HepG2 (cell line): ENCODE data around the gene PDK1. TPM values are rescaled to one million over a fixed set of nuclear protein-coding genes. Genes with fewer than 3 reads are reported as not detected.

ENCODE experiments used
- ARNTL ChIP-seq: sonication (generic); formaldehyde crosslinking; IDR thresholded peaks from 2 replicates; pipeline ENCODE4 v1.4.0; 2020; ENCODE audit warnings: mild to moderate bottlenecking, missing genetic modification reagents
- DNMT1 ChIP-seq: sonication (generic); formaldehyde crosslinking; IDR thresholded peaks from 2 replicates; pipeline ENCODE4 v1.5.1; 2020; ENCODE audit warnings: mild to moderate bottlenecking, missing genetic modification reagents
- ERF ChIP-seq: IDR thresholded peaks from 2 replicates; pipeline ENCODE4 v1.6.1; 2018; ENCODE audit warnings: missing biosample characterization, missing genetic modification reagents
- FOXA1 ChIP-seq, 2 experiments: fragments of 450-650 bp in 1 of 2; sonication (generic) in 1 of 2; formaldehyde crosslinking in 1 of 2; IDR thresholded peaks; 2 replicates each; pipeline versions ENCODE4 v1.4.0 to v1.6.1; 2016 to 2020; ENCODE audit warnings: missing genetic modification reagents in 1 of 2
- GLI4 ChIP-seq: sonication (generic); formaldehyde crosslinking; IDR thresholded peaks from 2 replicates; pipeline ENCODE4 v1.5.1; 2020; ENCODE audit warnings: missing genetic modification reagents, mild to moderate bottlenecking, moderate library complexity, borderline replicate concordance
- HMG20B ChIP-seq: conservative IDR thresholded peaks from 2 replicates; pipeline ENCODE4 v1.6.1; 2016; ENCODE audit warnings: missing genetic modification reagents, missing compliant biosample characterization
- HMGXB4 ChIP-seq, 2 experiments: sonication (generic) in 1 of 2; formaldehyde crosslinking in 1 of 2; IDR thresholded peaks; 2 replicates each; pipeline versions ENCODE4 v1.4.0 to v1.6.1; 2018 to 2020; ENCODE audit warnings: missing genetic modification reagents in 2 of 2, borderline replicate concordance in 1 of 2, low read depth in 1 of 2, mild to moderate bottlenecking in 1 of 2, missing biosample characterization in 1 of 2
- KLF6 ChIP-seq: IDR thresholded peaks from 2 replicates; pipeline ENCODE4 v1.8.0; 2016; ENCODE audit warnings: missing biosample characterization, missing genetic modification reagents
- MTF1 ChIP-seq: sonication (generic); formaldehyde crosslinking; IDR thresholded peaks from 2 replicates; pipeline ENCODE4 v1.5.0; 2020; ENCODE audit warnings: missing genetic modification reagents
- RBM39 ChIP-seq: fragments of 200-400 bp; formaldehyde crosslinking; IDR thresholded peaks from one replicate; pipeline ENCODE4 v1.6.1; 2018; ENCODE audit warnings: antibody characterized with exemption, mild to moderate bottlenecking, low read depth, low read length; ENCODE audit not compliant: poor library complexity, severe bottlenecking
- SRY ChIP-seq: sonication (generic); formaldehyde crosslinking; IDR thresholded peaks from 2 replicates; pipeline ENCODE4 v1.8.0; 2022; ENCODE audit warnings: mild to moderate bottlenecking, missing genetic modification reagents
- ZNF24 ChIP-seq: fragments of 450-650 bp; IDR thresholded peaks from 2 replicates; pipeline ENCODE4 v1.6.1; 2017; ENCODE audit warnings: antibody characterized with exemption, mild to moderate bottlenecking
- ZNF331 ChIP-seq: sonication (generic); formaldehyde crosslinking; IDR thresholded peaks from 2 replicates; pipeline ENCODE4 v1.4.0; 2020; ENCODE audit warnings: missing genetic modification reagents
- ZNF33B ChIP-seq: sonication (generic); formaldehyde crosslinking; IDR thresholded peaks from 2 replicates; pipeline ENCODE4 v1.5.1; 2020; ENCODE audit warnings: mild to moderate bottlenecking, missing genetic modification reagents
- ZNF441 ChIP-seq: sonication (generic); formaldehyde crosslinking; IDR thresholded peaks from 2 replicates; pipeline ENCODE4 v1.7.0; 2021; ENCODE audit warnings: missing genetic modification reagents, borderline replicate concordance
- ZNF501 ChIP-seq: sonication (generic); formaldehyde crosslinking; IDR thresholded peaks from 2 replicates; pipeline ENCODE4 v1.5.1; 2020; ENCODE audit warnings: mild to moderate bottlenecking, moderate library complexity, missing genetic modification reagents
- ZNF543 ChIP-seq: sonication (generic); formaldehyde crosslinking; IDR thresholded peaks from 2 replicates; pipeline ENCODE4 v1.4.0; 2020; ENCODE audit warnings: mild to moderate bottlenecking, missing genetic modification reagents
- ZNF75D ChIP-seq: sonication (generic); formaldehyde crosslinking; IDR thresholded peaks from 2 replicates; pipeline ENCODE4 v1.8.1; 2023; ENCODE audit warnings: missing genetic modification reagents, mild to moderate bottlenecking, borderline replicate concordance
- ZSCAN9 ChIP-seq: IDR thresholded peaks from 2 replicates; pipeline ENCODE4 v1.6.1; 2016; ENCODE audit warnings: borderline replicate concordance
- polyA plus RNA-seq, 8 experiments: library from polyadenylated mRNA; depleted of rRNA in 3 of 8; stranded (reverse) in 7 of 8; unstranded in 1 of 8; fragments of >200 nt; fragmentation: Illumina TruSeq in 4 of 8; extraction: Trizol in 4 of 8; gene quantifications; 2 replicates each; pipeline versions ENCODE4 v1.2.1 to v1.2.3, GENCODE V29; 2011 to 2016; ENCODE audit warnings: low read depth in 4 of 8, missing spikeins in 1 of 8, mixed read lengths in 1 of 8; ENCODE audit not compliant: insufficient read depth in 1 of 8
- total RNA-seq, 5 experiments: library from RNA; depleted of rRNA; stranded (reverse); fragments of >200 nt; fragmentation: Illumina TruSeq; extraction: Trizol; gene quantifications; 2 replicates each; pipeline ENCODE4 v1.2.3, GENCODE V29; 2016; ENCODE audit warnings: low read depth in 1 of 5
- TF ChIP-seq, protein P1 (sequence below): sonication (generic); formaldehyde crosslinking; conservative IDR thresholded peaks from 2 replicates; pipeline ENCODE4 v1.4.0; 2020; ENCODE audit warnings: missing genetic modification reagents
- TF ChIP-seq, protein P2 (sequence below), 2 experiments: fragments of 450-650 bp in 1 of 2; sonication (generic) in 1 of 2; formaldehyde crosslinking; IDR thresholded peaks; 2 replicates each; pipeline versions ENCODE4 v1.5.0 to v1.8.0; 2020 to 2022; ENCODE audit warnings: mild to moderate bottlenecking in 1 of 2, missing genetic modification reagents in 1 of 2
- TF ChIP-seq, protein P3 (sequence below): IDR thresholded peaks from 2 replicates; pipeline ENCODE4 v1.6.1; 2016; ENCODE audit warnings: low read depth, borderline replicate concordance

The PDK1 gene
- total and polyA plus RNA-seq, 2 of the 13 experiments (the other 11 are each of a cell fraction or from before 2014, with no cell fraction given): 11.9 to 96.9 TPM

GRCh38 chr2:172555522-172556283 is at the start of gene PDK1 (continued):
- TF ChIP-seq, protein P1, sequence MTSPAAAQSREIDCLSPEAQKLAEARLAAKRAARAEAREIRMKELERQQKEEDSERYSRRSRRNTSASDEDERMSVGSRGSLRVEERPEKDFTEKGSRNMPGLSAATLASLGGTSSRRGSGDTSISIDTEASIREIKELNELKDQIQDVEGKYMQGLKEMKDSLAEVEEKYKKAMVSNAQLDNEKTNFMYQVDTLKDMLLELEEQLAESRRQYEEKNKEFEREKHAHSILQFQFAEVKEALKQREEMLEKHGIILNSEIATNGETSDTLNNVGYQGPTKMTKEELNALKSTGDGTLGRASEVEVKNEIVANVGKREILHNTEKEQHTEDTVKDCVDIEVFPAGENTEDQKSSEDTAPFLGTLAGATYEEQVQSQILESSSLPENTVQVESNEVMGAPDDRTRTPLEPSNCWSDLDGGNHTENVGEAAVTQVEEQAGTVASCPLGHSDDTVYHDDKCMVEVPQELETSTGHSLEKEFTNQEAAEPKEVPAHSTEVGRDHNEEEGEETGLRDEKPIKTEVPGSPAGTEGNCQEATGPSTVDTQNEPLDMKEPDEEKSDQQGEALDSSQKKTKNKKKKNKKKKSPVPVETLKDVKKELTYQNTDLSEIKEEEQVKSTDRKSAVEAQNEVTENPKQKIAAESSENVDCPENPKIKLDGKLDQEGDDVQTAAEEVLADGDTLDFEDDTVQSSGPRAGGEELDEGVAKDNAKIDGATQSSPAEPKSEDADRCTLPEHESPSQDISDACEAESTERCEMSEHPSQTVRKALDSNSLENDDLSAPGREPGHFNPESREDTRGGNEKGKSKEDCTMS: no peak
- TF ChIP-seq GLI4 (CRISPR knock-in tag) (no peak), DNMT1 (CRISPR knock-in tag) (no peak; the same call in 1 of the 2 replicates), ERF (CRISPR knock-in tag) (peak; percentile 94), ZNF33B (CRISPR knock-in tag) (peak; percentile 77), KLF6 (CRISPR knock-in tag) (no peak; the same call in none of the 2 replicates), SRY (CRISPR knock-in tag) (peak; percentile 88; the same call in 1 of the 2 replicates), ZNF331 (peak; percentile 92), ZNF441 (CRISPR knock-in tag) (0 out of 2 replicates have a peak, but pooled peaks have one; percentile 66), MTF1 (no peak), ZNF501 (CRISPR knock-in tag) (peak; percentile 82; the same call in 1 of the 2 replicates), HMGXB4 (CRISPR knock-in tag; IDR thresholded peaks at IDR 0.05; ENCODE audit: borderline replicate concordance in 1 of 2, low read depth in 1 of 2) (peak; percentile 44 to 87; a peak in 3 of 4 replicates), HMG20B (CRISPR knock-in tag) (0 out of 2 replicates have a peak, but pooled peaks have one; percentile 7), RBM39 (peak; percentile 81), ARNTL (CRISPR knock-in tag) (peak; percentile 64), FOXA1 (IDR thresholded peaks at IDR 0.05) (no peak), FOXA1 (CRISPR knock-in tag; IDR thresholded peaks at IDR 0.05) (peak; percentile 62), ZNF24 (no peak), ZSCAN9 (CRISPR knock-in tag) (peak; percentile 88), ZNF75D (no peak), ZNF543 (CRISPR knock-in tag) (peak; percentile 77)
- TF ChIP-seq, protein P2, sequence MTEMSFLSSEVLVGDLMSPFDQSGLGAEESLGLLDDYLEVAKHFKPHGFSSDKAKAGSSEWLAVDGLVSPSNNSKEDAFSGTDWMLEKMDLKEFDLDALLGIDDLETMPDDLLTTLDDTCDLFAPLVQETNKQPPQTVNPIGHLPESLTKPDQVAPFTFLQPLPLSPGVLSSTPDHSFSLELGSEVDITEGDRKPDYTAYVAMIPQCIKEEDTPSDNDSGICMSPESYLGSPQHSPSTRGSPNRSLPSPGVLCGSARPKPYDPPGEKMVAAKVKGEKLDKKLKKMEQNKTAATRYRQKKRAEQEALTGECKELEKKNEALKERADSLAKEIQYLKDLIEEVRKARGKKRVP (CRISPR knock-in tag; IDR thresholded peaks at IDR 0.05): peak in 1 of 2 experiments; percentile 74; a peak in 2 of 4 replicates
- TF ChIP-seq, protein P3, sequence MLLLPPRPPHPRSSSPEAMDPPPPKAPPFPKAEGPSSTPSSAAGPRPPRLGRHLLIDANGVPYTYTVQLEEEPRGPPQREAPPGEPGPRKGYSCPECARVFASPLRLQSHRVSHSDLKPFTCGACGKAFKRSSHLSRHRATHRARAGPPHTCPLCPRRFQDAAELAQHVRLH: no peak; the same call in 1 of the 2 replicates
